Neural cell (in vitro differentiated cells): ENCODE results near the gene FGD4.

Source experiments
- CTCF ChIP-seq: fragments of 450-650 bp; IDR thresholded peaks from 2 replicates; pipeline ENCODE4 v1.5.1; 2014; ENCODE audit warnings: antibody characterized with exemption, mild to moderate bottlenecking, moderate library complexity; ENCODE audit not compliant: poor library complexity, severe bottlenecking
- SMC3 ChIP-seq: fragments of 450-650 bp; conservative IDR thresholded peaks from 2 replicates; pipeline ENCODE4 v1.6.1; 2014; ENCODE audit warnings: antibody characterized with exemption, mild to moderate bottlenecking, moderate library complexity; ENCODE audit not compliant: poor library complexity

DNA sequence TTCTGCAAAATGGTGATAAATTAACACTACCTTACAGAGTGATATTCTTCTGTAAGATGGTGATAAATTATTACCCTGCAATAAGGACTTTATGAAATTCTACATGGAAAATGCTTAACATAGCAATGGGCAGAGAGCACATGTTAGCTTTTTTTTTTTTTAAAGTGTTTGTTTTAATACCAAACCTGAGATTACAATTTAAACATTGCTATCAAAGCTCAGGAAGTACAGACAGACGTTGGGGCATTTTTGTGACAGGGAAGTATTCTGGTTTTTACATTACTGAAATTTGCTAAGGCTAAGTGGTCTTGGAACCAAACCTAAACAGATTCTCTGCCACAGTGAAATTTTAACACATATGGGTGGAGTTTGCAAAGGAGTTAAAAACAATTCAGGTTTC, 133.1 kb downstream of the FGD4 start:
- no peak for TF ChIP-seq CTCF
- no peak for TF ChIP-seq SMC3
